ENCODE results near the gene TM7SF2. TPM values are rescaled to one million over a fixed set of nuclear protein-coding genes. Genes with fewer than 3 reads are reported as not detected.

Gene TM7SF2
- polyA plus RNA-seq, 1 experiment = 10.3 TPM

DNA sequence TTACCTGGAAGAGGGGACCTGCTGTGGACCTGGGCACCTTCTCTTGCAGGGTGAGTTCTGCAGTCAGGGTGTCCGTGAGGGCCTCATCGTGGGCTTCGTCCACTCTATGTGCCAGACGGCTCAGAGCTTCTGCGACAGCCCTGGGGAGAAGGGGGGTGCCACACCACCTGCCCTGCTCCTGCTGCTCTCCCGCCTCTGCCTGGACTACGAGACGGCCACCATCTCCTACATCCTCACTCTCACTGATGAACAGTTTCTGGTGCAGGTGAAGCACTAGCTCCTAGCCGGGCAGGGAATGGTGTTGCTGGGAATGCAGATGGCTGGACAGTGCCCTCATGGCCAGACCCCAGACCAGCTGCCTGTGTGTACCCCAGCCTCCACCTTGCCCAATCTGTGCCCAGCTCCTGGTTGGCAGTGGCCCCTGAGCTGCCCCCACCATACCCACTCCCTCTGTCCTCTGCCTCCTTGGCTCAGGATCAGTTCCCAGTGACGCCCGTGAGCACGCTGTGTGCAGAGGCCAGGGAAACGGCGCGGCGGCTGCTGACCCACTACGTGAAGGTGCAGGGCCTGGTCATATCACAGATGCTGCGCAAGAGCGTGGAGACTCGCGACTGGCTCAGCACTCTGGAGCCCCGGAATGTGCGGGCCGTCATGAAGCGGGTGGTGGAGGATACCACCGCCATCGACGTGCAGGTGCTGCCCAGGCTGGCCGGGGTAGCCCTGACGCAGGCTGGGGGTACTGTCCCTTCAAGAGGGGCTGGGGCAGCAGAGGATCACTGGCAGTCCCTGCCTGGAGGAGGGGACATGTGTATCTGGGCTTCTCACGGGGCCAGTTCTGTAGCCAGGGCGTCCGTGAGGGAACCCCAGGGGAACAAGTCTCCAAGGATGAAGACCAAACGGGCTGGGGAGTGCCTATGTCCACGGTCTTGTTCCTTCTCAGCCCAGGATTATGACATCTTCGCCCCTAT is 2.2 kb upstream of the TM7SF2 start:
- Histone ChIP-seq H3K4me3 (ENCODE audit: low read depth, low read length) (no peak overlapping the region), H3K9me3 (ENCODE audit: control insufficient read depth, insufficient read depth, low read length) (no peaks in the 10 kb centered on the region; the same call in 1 of the 2 replicates), H3K27ac (ENCODE audit: low read depth, low read length) (no peak overlapping the region), H3K27me3 (ENCODE audit: control insufficient read depth, insufficient read depth, low read length) (no peaks in the 10 kb centered on the region)
- no peak for DNase-seq (ENCODE audit: low read depth, low spot score)
- POLR2A ChIA-PET = interaction anchor here (0.5 to 1.4 kb wide), 2 partner anchors 13 to 398 kb away, joined by 3 to 9 read pairs; partner anchors contain the start of gene VPS51
- TF ChIP-seq, protein P1, sequence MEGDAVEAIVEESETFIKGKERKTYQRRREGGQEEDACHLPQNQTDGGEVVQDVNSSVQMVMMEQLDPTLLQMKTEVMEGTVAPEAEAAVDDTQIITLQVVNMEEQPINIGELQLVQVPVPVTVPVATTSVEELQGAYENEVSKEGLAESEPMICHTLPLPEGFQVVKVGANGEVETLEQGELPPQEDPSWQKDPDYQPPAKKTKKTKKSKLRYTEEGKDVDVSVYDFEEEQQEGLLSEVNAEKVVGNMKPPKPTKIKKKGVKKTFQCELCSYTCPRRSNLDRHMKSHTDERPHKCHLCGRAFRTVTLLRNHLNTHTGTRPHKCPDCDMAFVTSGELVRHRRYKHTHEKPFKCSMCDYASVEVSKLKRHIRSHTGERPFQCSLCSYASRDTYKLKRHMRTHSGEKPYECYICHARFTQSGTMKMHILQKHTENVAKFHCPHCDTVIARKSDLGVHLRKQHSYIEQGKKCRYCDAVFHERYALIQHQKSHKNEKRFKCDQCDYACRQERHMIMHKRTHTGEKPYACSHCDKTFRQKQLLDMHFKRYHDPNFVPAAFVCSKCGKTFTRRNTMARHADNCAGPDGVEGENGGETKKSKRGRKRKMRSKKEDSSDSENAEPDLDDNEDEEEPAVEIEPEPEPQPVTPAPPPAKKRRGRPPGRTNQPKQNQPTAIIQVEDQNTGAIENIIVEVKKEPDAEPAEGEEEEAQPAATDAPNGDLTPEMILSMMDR (IDR thresholded peaks at IDR 0.05; ENCODE audit: low read depth, low read length) = no peak
- CTCF ChIA-PET = interaction anchor here (0.8 to 5.2 kb wide), 8 partner anchors 7 to 234 kb away, joined by 3 to 48 read pairs (median 4); partner anchors contain the start of gene CAPN1

DNA sequence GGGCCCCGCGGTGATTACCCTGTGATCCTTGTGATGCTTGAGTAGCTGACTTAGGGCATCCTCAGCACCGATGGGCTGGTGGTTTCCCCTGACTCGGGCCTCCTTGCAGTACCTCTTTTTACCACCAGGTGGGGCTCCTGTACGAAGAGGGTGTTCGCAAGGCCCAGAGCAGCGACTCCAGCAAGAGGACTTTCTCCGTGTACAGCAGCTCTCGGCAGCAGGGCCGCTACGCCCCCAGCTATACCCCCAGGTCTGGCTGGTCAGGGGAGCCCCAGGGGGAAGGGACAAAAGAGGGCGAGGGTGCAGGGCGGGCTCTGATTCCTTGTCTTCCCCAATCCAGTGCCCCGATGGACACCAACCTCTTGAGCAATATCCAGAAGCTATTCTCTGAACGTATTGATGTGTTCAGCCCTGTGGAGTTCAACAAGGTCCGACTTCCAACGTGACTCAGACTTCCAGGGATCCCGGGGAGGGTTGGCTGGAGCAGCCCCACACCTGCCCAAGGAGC is 1.3 kb upstream of the TM7SF2 start:
- Histone ChIP-seq H3K27ac (ENCODE audit: low read depth, low read length) (no peak overlapping the region), H3K9me3 (ENCODE audit: control insufficient read depth, insufficient read depth, low read length) (no peaks in the 10 kb centered on the region; the same call in 1 of the 2 replicates), H3K27me3 (ENCODE audit: control insufficient read depth, insufficient read depth, low read length) (no peaks in the 10 kb centered on the region), H3K4me3 (ENCODE audit: low read depth, low read length) (no peak overlapping the region)
- TF ChIP-seq, protein P1 (IDR thresholded peaks at IDR 0.05; ENCODE audit: low read depth, low read length) = peak; percentile 92
- ChIA-PET POLR2A (interaction anchor here (0.8 to 2.0 kb wide), 3 partner anchors 12 to 24 kb away, joined by 3 to 9 read pairs (median 7); partner anchors contain the start of genes FAU, MRPL49, SYVN1 and VPS51), CTCF (interaction anchor here (0.7 to 5.2 kb wide), 13 partner anchors 8 to 262 kb away, joined by 3 to 48 read pairs (median 4); partner anchors contain the start of gene CAPN1)
- peak; percentile 61 for DNase-seq (ENCODE audit: low read depth, low spot score)

DNA sequence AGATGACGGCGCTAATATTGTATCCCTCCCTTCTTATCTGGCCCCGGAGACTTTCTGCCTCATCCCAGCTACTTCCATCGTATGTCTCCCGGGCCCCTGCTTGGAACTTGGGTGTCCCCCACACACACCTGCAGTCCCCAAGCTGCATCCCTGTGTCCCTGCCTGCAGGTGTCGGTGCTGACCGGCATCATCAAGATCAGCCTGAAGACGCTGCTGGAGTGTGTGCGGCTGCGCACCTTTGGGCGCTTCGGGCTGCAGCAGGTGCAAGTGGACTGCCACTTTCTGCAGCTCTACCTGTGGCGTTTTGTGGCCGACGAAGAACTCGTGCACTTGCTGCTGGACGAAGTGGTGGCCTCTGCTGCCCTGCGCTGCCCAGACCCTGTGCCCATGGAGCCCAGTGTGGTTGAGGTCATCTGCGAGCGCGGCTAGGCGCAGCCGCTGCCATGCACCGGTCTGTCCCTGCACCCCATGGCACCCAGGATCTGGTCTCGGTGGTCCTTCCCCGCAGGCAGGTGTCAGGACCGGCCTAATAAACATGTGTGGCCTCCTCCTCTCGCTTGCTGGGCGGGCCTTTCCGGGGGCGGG is 421 bp upstream of the TM7SF2 start:
- H3K4me3 ChIP-seq (ENCODE audit: low read depth, low read length) = no peak overlapping the region
- DNase-seq (ENCODE audit: low read depth, low spot score) = no peak
- ChIA-PET POLR2A (interaction anchor here (0.6 to 2.0 kb wide), 4 partner anchors 11 to 141 kb away, joined by 3 to 9 read pairs (median 5); partner anchors contain the start of genes FAU, MRPL49, SYVN1 and VPS51), CTCF (interaction anchor here (0.7 to 5.2 kb wide), 10 partner anchors 9 to 192 kb away, joined by 3 to 48 read pairs (median 4); partner anchors contain the start of gene CAPN1)
- H3K27me3 ChIP-seq (ENCODE audit: control insufficient read depth, insufficient read depth, low read length) = no peaks in the 10 kb centered on the region
- TF ChIP-seq, protein P1 (IDR thresholded peaks at IDR 0.05; ENCODE audit: low read depth, low read length) = no peak
- no peaks in the 10 kb centered on the region; the same call in 1 of the 2 replicates for H3K9me3 ChIP-seq (ENCODE audit: control insufficient read depth, insufficient read depth, low read length)
- no peak overlapping the region for H3K27ac ChIP-seq (ENCODE audit: low read depth, low read length)

DNA sequence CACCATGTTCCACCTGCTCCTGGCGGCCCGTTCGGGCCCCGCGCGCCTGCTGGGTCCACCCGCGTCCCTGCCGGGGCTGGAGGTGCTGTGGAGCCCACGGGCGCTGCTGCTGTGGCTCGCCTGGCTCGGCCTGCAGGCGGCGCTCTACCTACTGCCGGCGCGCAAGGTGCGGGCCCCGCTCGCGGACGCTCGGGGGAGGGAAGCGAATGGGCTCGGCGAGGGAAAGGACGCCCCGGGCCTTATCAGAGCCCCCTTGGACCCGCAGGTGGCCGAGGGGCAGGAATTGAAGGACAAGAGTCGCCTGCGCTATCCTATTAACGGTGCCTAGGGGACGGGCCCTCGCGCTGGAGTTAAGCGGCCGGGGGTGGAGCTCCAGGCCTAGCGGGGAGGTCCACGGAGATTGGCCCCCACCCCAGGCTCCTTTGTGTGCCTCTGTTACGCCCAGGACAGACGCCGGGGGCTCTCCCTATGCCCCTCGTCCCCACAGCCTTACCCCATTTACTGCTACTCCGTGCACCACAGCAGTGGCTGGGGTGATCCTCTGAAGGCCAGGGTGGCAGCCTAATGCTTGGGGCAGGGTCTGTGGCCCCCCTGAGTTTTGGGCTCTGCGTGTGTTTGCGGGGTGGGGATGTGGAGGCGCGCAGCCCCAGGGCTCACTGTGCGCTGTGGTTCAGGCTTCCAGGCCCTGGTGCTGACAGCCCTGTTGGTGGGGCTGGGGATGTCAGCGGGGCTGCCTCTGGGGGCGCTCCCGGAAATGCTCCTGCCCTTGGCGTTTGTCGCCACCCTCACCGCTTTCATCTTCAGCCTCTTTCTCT is 1.1 kb downstream of the TM7SF2 start:
- Histone ChIP-seq H3K27me3 (ENCODE audit: control insufficient read depth, insufficient read depth, low read length) (no peaks in the 10 kb centered on the region), H3K27ac (ENCODE audit: low read depth, low read length) (no peak overlapping the region), H3K4me3 (ENCODE audit: low read depth, low read length) (peak overlapping the region; percentile 62), H3K9me3 (ENCODE audit: control insufficient read depth, insufficient read depth, low read length) (peaks cover 3% of the 10 kb centered on the region; the same call in 1 of the 2 replicates)
- TF ChIP-seq, protein P1 (IDR thresholded peaks at IDR 0.05; ENCODE audit: low read depth, low read length) = peak; percentile 69
- DNase-seq (ENCODE audit: low read depth, low spot score) = no peak
- ChIA-PET CTCF (interaction anchor here (1.0 to 2.7 kb wide), 7 partner anchors 9 to 100 kb away, joined by 4 to 15 read pairs (median 4); partner anchors contain the start of genes FAU and MRPL49), POLR2A (no interaction called here)

All from AG04450 (cell line).